Umbilical cord (tissue), 2 donors: ENCODE measurements around the gene SOHLH1. TPM values are rescaled to one million over a fixed set of nuclear protein-coding genes. Genes with fewer than 3 reads are reported as not detected.

Experiments used
- DNase-seq: peaks from one replicate; pipeline ENCODE4 v3.0.0-alpha.2; 2015; ENCODE audit warnings: low spot score
- total RNA-seq: library from RNA; depleted of rRNA; stranded (reverse); fragments of >200 nt; gene quantifications from one replicate; pipeline ENCODE4 v1.2.3, GENCODE V29; 2014; ENCODE audit warnings: low replicate concordance; ENCODE audit not compliant: insufficient read depth

SOHLH1 gene
- total RNA-seq, 1 donor from 2014 or later: not detected

DNA sequence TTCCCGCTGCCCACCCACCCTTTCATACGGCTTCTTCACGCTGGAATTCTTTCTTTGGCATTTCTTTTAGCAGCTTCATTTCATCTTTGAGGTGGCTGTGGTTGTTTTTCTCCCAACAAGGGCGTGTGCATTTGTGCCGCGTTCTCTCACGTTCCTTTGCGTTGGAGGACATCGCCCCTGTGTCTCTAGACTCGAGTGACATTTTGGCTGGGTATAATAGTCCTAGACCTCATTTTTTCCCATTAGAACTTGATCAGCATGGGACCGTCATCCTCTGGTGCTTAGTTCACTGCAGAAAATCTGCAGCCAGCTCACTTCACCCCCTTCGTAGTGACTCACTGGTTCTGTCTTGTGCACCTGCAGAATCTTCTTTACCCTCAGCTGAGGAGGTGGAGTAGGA is 32.2 kb upstream of the SOHLH1 start:
- no peak for DNase-seq

- no peak for DNase-seq
These were observed 30.2 kb upstream of the SOHLH1 start for GRCh38 chr9:135729480-135729879.

DNA sequence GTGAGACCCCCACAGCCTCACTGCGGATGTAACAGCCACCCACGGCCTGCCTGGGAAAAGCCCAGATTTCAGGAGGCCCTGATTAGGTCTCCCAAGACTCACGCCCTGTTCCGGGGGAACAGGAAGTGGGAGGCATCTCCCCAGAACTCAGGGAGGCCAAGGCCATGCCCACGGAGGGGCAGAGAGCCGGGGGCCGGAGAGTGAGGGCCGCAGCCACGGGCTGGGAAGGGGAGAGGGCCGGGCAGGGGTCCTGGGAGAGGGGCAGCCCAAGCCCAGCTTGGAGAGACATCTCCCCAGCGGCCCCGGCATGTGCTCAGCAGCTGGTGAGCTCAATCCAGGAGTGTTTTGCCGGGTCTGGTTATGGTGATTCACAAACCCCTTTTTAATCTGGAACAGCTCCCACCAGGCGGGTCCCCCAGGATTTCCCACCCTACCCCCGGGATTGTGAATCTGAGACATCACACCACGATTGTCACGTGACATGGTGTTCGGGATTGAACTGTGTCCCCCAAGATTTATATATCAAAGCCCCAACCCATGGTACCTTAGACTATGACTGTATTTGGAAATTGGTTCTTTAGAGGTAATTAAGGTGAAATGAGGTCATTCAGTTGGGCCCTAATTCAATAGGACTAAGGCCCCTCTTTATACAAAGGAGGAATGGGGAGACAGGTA is 29.3 kb upstream of the SOHLH1 start:
- no peak for DNase-seq

- DNase-seq: no peak
These were observed 28.1 kb upstream of the SOHLH1 start for GRCh38 chr9:135727257-135727875.

DNA sequence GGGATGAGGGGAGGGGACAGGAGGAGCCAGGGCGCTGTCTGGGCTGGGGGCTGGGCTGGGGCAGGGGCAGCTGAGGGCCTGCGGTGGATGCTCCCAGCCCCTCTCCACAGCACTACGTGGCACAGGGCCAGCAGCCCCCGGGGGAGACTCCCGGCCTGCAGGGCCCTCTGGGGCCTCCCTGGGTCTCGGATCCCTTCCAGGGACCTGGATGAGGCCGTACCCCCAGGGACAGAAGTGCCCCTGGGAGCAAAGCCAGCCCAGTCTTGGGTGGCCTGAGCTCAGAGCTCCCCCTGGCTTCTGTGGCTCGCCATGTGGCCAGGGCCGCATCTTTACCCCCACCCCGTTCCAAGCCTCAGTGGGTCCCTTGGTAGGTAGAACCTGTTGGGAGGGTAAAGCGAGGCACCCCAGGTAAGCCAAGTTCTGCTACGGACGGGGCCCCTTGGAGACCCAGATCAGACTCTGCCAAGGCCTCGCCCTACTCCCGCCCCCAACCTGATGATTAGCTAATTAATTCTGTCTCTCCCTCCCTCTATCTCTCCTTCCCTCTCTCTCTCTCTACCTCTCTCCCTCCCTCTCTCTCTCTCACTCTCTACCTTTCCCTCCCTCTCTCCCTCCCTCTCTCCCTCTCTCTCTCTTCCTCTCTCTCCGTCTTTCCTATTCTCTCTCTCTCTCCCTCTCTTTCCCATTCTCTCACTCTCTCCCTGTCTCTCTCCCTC is 27.0 kb upstream of the SOHLH1 start:
- no peak for DNase-seq

- no peak for DNase-seq
These were observed 25.0 kb upstream of the SOHLH1 start for GRCh38 chr9:135724186-135724787.

DNA sequence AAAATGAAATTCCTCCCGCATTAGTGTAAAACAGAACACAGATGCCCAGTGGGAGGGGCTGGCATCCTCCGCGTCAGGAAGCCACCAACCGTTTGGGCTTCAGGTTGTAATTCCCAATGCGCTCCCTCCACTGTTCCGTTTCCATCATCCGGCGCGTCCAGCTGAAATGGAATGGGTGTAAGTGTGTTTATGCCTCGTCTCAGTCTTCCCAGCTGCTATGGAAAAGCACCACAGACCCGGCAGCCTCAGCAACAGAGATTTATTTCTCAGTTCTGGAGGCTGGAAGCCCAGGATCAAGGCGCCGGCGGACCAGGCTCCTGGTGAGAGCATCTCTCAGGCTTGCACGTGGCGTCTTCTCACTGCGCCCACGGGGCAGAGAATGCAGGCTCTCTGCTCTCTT is 23.1 kb upstream of the SOHLH1 start:
- no peak for DNase-seq

GRCh38 chr9:135719472-135719871 is 20.2 kb upstream of the SOHLH1 start:
- DNase-seq: no peak

GRCh38 chr9:135718616-135719015 is 19.3 kb upstream of the SOHLH1 start:
- no peak for DNase-seq

GRCh38 chr9:135717410-135717809 is 18.1 kb upstream of the SOHLH1 start:
- no peak for DNase-seq

DNA sequence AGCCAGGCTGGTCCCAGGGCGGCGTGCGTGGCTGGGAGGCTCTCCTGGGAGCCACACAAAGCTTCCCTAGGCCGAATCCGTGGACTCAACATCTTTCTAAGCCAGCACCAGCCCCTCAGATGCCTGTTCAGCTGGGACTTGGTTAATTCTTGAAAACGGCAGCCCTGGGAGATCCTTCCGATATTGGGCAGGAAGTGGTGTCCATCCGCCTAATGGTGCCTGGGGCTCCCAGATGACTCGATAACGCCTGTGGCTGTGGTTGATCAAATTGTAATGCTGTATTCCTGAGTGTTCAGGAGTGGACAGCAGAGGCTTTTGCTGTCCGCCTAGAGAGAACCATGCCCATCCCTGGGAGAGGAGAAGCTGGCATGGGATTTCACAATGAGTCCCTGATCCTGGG is 16.8 kb upstream of the SOHLH1 start:
- DNase-seq: no peak

DNA sequence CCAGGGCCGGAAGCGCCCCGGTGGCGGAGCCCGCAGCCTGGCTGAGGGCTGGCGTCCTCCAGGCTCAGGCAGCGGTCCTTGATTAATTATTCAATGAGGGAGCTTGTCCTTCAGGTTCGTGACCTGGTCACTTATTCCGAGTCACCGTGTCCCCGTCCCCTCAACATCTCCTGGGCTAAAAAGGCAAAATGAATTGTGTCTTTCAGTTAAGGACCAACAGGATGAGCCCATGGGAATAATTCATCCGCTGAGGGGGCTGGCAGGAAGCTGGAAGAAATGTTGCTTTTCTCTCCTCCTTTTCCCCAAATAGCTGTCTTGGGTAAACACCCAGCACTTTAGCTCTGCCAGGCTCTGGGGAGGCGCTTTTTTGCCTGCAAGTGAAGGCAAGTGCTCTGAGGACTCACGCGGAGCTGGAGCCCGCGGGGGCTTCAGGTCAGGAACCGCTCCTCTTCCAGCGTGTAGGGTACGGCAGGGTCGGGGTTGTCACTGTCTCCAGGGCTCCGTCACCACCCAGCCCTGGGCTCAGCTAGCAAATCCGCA is 15.8 kb upstream of the SOHLH1 start:
- DNase-seq: no peak

- DNase-seq: no peak
These were observed 15.2 kb upstream of the SOHLH1 start for GRCh38 chr9:135714242-135715055.

- no peak for DNase-seq
These were observed 13.5 kb upstream of the SOHLH1 start for GRCh38 chr9:135712613-135713295.

- DNase-seq: no peak
These were observed 12.6 kb upstream of the SOHLH1 start for GRCh38 chr9:135711881-135712280.

DNA sequence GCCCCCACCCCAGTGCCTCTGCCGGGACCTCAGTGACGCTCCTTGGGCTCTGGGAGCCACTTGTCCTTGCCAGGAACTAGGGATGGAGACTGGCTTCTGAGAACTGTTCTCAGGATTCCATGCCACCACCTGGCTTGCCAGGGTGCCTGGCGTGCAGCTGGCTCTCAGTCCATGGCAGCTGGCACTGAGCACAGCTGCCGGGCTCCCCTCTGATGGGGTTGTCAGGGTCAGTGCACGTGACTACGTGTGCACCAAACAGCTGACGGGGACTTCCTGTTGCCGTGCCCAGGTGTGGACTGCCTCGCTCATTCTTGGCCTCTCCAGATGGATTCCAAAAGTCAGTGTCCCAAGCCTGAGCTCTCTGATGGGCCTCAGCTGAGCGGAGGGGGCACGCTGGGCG is 12.1 kb upstream of the SOHLH1 start:
- no peak for DNase-seq

- DNase-seq: no peak
These were observed 8.9 kb upstream of the SOHLH1 start for GRCh38 chr9:135708164-135708563.

DNA sequence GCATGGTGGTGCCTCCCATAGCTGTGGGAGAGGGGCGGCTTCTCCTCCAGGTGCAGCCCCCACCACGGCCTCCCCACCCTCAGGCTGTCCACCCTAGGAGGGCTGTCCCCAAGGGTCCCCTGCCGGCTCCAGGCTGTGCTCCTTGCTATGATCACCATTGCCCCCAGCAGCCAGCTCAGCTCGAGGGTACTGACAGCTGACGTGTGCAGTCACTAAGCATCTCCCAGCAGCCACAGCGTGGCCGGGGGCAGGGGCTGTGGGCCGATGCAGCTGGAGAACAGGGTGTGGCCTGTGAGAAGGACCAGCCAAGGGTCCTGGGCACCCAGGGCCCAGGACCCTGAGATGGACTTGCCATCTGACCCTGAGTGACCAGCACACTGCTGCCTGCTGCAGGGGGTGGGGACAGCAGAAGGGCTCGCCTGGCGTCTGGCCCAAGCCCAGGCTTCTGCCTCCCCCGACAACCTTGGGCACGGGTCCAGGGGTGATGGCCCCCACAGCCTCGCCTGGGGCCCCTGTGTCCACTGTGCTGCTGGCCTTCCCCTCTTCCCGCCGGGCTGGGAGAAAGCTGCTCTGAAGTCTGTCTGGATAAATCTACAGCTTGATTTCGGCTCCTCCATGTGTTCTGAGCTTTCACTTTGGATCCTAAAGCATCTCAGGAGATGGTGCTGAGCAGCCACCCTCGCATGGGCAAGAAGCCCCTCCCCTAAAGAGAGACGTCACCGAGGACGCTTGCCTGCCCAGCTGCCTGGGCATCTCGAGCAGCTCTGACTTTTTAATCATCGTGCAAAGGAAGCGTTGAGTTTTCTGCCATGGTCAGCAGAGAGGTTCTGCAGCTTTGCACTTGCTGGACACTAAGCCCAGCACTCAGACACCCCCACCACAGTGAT is 8.2 kb upstream of the SOHLH1 start:
- no peak for DNase-seq

GRCh38 chr9:135706288-135706687 is 7.0 kb upstream of the SOHLH1 start:
- no peak for DNase-seq

GRCh38 chr9:135705376-135705775 is 6.1 kb upstream of the SOHLH1 start:
- no peak for DNase-seq
